Right renal cortex interstitium (tissue), 3 donors: ENCODE data around the gene RTN4R. TPM values are rescaled to one million over a fixed set of nuclear protein-coding genes. Genes with fewer than 3 reads are reported as not detected.
A peak's percentile ranks its signal among the peaks of the same experiment; 100 is the strongest.
"Not testable (repeated sequence)": the region's sequence is repeated elsewhere in the genome, so short reads cannot be mapped to it uniquely, and the experiment has no call there.

ENCODE experiments used
- DNase-seq, 3 donors: peaks; one replicate each; pipeline ENCODE4 v3.0.0-alpha.2; 2013; ENCODE audit warnings: low read depth in 3 of 3, low spot score in 2 of 3
- polyA plus RNA-seq, 3 donors: library from polyadenylated mRNA; unstranded; fragments of 120-200 nt; gene quantifications; one replicate each; pipeline ENCODE4 v1.2.1, GENCODE V29; 2013; ENCODE audit not compliant: insufficient read length in 3 of 3

RTN4R gene
- polyA plus RNA-seq, 3 donors, result 3.8 to 4.5 (median 4.1) TPM

- DNase-seq, result no peak
These were observed 38.0 kb upstream of the RTN4R start for GRCh38 chr22:20305894-20306645.

- not testable (repeated sequence) for DNase-seq
These were observed 37.2 kb upstream of the RTN4R start for GRCh38 chr22:20305230-20305893.

DNA sequence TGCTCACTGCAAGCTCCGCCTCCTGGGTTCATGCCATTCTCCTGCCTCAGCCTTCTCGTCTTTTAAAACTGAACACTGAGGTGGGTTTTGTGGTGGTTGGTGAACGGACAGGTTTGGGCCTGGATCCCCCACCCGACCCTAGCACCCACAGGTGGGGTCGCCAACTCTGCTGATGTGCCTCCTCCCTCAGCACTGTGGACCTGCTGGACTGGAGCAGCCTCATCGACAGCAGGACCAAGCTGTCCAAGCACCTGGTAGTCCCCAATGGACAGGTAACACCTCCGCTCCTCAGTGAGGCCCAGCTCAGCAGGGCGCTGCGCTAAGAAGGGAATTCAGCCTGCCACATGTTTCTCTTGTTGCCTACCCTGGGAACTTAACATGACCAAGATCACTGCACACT is 36.5 kb upstream of the RTN4R start:
- DNase-seq, result no peak

- not testable (repeated sequence) for DNase-seq
These were observed 35.1 kb upstream of the RTN4R start for GRCh38 chr22:20303229-20303534.

- DNase-seq, result no peak
These were observed 34.5 kb upstream of the RTN4R start for GRCh38 chr22:20302438-20303228.

DNA sequence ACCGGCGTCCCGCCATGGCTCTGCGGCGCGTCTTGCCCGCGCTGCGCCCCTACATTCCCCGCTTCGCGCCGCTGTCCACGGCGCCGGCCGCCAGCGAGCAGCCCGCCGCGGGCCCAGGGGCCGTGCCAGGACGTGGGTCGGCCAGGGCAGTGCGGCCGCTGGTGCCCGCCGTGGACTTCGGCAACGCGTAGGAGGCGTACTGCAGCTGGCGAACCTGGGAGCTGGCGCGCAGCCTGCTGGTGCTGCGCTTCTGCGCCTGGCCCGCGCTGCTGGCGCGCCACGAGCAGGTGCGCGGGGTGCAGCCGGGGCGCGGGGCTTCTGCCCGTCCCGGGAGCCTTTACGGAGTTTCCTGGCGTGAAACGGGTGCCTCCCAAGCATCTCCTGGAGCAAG is 31.6 kb upstream of the RTN4R start:
- DNase-seq, result no peak

DNA sequence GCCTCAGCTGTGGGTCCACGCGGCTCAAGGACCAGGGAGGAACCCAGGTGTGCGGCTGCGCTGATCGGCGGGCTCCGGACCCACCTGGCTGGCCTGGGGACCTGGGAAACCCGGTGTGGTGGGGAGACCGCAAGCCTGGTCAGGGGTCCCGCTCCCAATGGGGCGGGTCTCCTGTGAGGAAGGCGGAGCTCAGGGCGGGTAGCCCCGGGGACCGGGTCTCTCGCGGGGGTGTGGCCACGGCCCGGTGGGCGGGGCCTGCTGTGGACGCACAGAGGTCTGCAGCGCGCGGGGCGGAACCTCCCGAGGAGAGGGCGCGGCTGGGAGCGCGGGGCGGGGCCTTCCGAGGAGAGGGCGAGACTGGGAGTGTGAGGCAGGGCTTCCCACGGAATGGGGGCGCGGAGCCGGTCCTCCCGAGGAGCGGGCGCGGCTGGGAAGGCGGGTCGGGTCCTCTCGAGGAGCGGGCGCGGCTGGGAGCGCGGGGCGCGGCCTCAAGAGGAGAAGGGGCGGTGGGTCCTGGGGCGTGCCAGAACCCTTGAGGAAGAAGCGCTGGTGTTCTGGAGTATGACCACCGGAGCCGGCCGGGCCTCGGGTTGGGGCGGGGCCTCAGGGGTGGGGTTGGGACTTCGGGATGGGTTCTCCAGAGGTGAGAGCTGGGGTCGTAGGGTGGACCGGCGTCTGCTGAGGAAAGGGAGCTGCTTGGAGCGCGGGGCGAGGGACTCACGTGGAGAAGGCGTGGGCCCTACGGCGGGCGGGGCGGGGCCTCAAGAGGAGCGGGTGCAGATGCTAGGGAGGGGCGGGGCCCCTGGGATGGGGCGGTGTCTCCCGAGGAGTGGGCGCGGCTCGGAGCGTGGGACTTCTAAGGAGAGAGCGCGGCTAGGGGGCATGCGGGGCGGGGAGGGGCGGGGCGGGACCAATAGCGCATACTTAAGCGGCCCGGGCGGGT is 31.0 kb upstream of the RTN4R start:
- DNase-seq, result peak in 1 of 3 donors; percentile 53

GRCh38 chr22:20298110-20298802 is 30.1 kb upstream of the RTN4R start:
- no peak for DNase-seq

- no peak for DNase-seq
These were observed 29.4 kb upstream of the RTN4R start for GRCh38 chr22:20297414-20298109.

- DNase-seq, result no peak
These were observed 28.5 kb upstream of the RTN4R start for GRCh38 chr22:20296598-20296997.

GRCh38 chr22:20295262-20296064 is 27.3 kb upstream of the RTN4R start:
- DNase-seq, result no peak

- no peak for DNase-seq
These were observed 24.6 kb upstream of the RTN4R start for GRCh38 chr22:20292673-20293232.

- DNase-seq, result no peak
These were observed 24.0 kb upstream of the RTN4R start for GRCh38 chr22:20292108-20292507.

- DNase-seq, result no peak
These were observed 23.5 kb upstream of the RTN4R start for GRCh38 chr22:20291604-20292063.

DNA sequence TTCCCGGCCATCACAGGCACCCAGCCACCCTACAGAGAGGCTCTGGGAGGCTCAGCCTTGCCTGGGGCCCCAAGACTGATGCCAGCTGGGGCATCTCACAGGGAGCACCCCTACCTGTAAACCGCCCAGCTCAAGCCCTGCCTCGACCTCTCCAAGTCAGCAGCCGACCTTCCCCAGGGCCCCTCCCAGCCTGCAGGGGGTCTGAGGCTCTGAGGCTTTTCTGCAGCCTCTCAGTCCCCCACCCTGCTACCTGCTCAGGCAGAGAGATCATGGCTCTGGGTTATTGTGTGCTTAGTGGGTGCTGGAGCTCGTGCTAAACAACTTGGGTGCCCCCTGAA is 23.1 kb upstream of the RTN4R start:
- no peak for DNase-seq

DNA sequence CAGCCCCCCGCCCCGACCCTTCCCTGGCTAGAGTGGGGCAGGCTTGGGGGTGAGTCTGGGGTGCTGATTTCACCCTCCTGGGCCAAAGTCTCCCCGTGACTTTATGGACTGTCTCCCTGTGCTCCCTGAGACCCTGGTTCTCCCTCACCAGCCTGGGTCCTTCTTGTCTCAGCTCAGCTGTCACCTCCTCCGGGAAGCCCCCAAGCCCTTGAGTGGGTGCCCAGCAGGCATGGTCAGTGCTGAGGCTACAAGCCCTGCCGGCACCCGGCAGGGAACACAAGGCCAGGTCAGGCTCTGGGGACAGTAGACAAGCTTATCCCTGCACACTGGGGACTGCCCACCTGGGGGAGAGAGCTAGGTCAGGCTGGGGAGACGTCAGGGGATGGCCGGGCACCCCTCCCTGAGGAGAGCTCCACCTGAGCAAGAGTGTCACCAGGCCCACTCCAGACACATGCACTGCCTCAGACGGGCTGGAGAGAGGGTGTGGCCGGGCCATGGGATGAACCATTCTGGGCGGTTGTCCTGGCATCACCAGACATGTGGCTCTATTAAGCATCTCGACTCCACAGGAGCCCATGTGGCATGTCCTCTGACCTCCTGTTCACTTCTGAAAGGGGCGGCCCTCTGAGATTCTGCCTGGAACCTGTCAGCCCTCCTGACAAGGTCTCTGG is 22.6 kb upstream of the RTN4R start:
- no peak for DNase-seq

- no peak for DNase-seq
These were observed 21.9 kb upstream of the RTN4R start for GRCh38 chr22:20290045-20290392.
